GM18867 (cell line): Measurements from ENCODE around the gene DMRT1.

Experiments
- ATAC-seq: cut with Tn5 transposase; IDR thresholded peaks from one replicate; pipeline ENCODE4 v1.9.1; 2021; ENCODE audit warnings: mild to moderate bottlenecking, moderate library complexity; ENCODE audit not compliant: unreplicated experiment

The DMRT1 gene

GRCh38 chr9:841371-842209 is at the start of gene DMRT1:
Gene DMRT1 (plus strand): TSS chr9:841697. CDS start chr9:841839, 142 bp downstream.
- no peak for ATAC-seq

- no peak for ATAC-seq
Observed at GRCh38 chr9:792331-793260, 48.9 kb upstream of the DMRT1 start.

GRCh38 chr9:794386-794785 is 47.1 kb upstream of the DMRT1 start:
- no peak for ATAC-seq

- ATAC-seq = no peak
Observed at GRCh38 chr9:795869-796268, 45.6 kb upstream of the DMRT1 start.

GRCh38 chr9:800591-801150 is 40.8 kb upstream of the DMRT1 start:
- ATAC-seq = no peak

GRCh38 chr9:801399-802071 is 40.0 kb upstream of the DMRT1 start:
- ATAC-seq = no peak

- ATAC-seq = no peak
Observed at GRCh38 chr9:804026-804425, 37.5 kb upstream of the DMRT1 start.

DNA sequence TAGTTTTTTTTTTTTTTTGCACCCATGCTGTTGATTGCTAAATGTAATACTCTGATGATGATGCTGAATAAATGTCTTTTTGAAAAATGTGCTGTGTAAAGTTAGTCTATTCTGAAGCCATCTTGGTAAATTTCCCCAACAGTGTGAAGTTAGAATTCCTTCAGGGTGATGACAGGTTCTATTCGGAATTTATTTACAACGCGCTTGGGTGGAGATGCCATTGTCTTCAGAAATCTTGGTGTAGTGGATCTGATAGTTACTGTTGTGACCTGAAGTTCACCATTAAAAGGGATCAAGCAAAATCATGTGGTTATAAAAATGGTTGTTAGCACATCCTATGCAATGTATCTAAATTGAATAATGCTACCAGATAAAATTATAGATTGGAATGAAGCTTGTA is 36.3 kb upstream of the DMRT1 start:
- ATAC-seq = no peak

GRCh38 chr9:806285-807156 is 35.0 kb upstream of the DMRT1 start:
- ATAC-seq = peak; percentile 62

- no peak for ATAC-seq
Observed at GRCh38 chr9:811106-811531, 30.4 kb upstream of the DMRT1 start.

GRCh38 chr9:818958-819357 is 22.5 kb upstream of the DMRT1 start:
- no peak for ATAC-seq

- no peak for ATAC-seq
Observed at GRCh38 chr9:826500-827280, 14.8 kb upstream of the DMRT1 start.

GRCh38 chr9:840343-840742 is 1.2 kb upstream of the DMRT1 start:
- no peak for ATAC-seq

DNA sequence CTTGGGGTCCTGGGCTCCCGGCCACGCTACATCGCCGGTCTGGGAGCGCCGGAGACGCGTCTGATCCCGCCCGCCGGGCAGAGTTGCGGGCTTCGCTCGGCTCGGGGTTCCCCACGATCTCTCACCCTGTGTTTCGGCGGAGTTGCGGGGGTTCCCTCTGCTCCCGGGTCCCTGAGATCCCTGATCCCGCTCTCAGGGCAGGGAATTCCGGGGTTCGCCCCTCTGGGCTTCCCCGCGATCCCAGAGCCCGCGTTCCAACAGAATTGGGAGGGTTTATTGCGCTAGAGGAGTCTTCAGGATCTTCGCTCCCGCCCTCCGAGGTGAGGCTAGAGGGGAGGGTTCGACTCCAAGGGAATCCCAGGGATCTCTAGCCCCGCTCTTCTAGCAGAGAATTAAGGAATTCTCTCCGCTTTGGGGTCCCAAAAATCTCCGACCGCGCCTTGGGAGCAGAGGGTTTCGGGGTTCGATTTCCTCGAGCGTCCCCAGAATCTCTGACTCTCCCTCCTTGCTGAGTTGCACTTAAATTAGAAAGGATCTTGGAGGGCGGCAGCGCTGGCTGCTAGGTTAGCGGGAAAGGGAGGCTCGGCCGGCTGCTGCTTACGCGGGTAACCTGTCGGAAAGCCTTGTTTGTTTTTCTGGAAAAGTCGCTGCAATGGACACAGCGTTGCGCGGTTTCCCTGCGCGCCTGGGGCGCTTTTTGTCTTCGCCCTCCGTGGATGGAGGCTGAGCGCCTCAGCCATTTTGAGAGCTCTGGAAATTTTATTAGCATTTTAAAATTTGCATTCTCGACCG is 1.3 kb downstream of the DMRT1 start:
- no peak for ATAC-seq

GRCh38 chr9:843427-843785 is 1.9 kb downstream of the DMRT1 start:
- no peak for ATAC-seq

- no peak for ATAC-seq
Observed at GRCh38 chr9:846852-847251, 5.4 kb downstream of the DMRT1 start.

DNA sequence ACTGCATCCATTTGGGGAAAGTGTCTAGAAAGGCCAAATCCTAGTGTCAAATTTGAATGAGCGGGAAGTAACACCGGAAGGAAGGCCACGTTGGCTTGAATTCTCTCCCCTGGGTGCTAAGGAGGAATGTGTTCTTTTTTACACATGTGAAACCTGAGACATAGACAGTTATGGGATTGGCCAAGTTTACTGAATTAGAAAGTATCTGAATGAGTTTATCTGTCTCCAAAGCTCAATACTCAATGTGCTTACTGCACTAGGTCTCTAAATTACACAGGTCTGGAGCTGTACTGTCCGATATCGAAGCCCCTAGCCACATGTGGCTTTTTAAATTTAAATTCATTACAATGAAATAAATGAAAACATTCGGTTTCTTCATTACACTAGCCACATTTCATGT is 6.0 kb downstream of the DMRT1 start:
- ATAC-seq = peak; percentile 63

DNA sequence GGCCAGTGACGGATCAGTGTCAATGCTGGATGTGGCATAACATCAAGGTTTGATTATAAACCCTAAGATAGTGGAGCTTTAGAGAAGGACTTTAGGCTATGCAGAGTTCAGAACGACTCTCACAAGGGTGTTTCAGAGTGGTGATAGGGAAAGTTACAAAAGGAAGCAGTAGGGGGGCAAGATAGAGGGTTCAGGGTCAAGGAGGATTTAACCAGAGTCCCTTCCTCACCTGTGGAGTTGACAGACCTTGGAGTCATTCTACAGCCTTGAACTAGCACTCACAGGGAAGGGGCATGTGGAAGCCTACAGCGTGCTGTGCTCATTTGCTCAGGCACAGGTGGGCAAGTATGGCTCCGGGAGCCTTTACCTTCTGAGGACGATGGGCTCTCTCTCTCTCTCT is 7.9 kb downstream of the DMRT1 start:
- ATAC-seq = no peak
